Kidney epithelial cell (primary cell): ENCODE results near the gene DYNC1LI1. TPM values are rescaled to one million over a fixed set of nuclear protein-coding genes. Genes with fewer than 3 reads are reported as not detected.
A peak's percentile ranks its signal among the peaks of the same experiment; 100 is the strongest.
"Not testable (repeated sequence)": the region's sequence is repeated elsewhere in the genome, so short reads cannot be mapped to it uniquely, and the experiment has no call there.

Source experiments
- DNase-seq: peaks from one replicate; pipeline ENCODE4 v3.0.0-alpha.2; 2010; ENCODE audit warnings: low read depth
- H3K27me3 ChIP-seq: 2 replicates; pipeline ENCODE4 v1.6.0; 2011; ENCODE audit warnings: low read length; ENCODE audit not compliant: control insufficient read depth, insufficient read depth
- H3K36me3 ChIP-seq: 2 replicates; pipeline ENCODE4 v1.5.1; 2011; ENCODE audit warnings: low read length; ENCODE audit not compliant: control insufficient read depth, insufficient read depth
- H3K4me3 ChIP-seq: 2 replicates; pipeline ENCODE4 v1.5.1; 2011; ENCODE audit warnings: low read depth, mild to moderate bottlenecking, control low read depth, low read length
- total RNA-seq: library from RNA; depleted of rRNA; stranded (reverse); fragments of >200 nt; gene quantifications from 2 replicates; pipeline ENCODE4 v1.2.3, GENCODE V29; 2015
- TF ChIP-seq, protein P1 (sequence below): IDR thresholded peaks from 2 replicates; pipeline ENCODE4 v1.5.1; 2011; ENCODE audit warnings: mild to moderate bottlenecking, moderate library complexity, low read length, control low read depth, inconsistent platforms; ENCODE audit not compliant: insufficient read depth, poor library complexity, severe bottlenecking

DYNC1LI1 gene
- total RNA-seq, 1 donor from 2014 or later, result 41.8 TPM

DNA sequence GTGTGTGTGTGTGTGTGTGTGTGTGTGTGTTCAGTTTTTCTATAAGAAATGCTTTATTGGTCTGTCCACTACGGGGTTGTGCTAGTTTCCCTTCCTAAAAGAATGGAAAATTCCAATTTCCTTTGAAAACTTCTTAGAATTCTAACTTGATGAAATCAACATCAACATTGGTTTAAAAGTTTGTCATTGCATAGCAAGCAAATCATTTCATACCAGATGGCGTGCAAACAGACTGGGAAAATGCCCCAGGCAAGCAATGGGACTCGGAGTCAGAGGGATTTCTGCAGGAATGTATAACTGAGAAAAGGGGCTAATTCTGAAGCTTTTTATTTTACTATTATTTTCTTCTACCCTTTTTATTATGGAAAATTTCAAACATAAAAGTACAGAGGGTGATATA lies 13.1 kb upstream of the DYNC1LI1 start:
- H3K36me3 ChIP-seq, result no peaks in the 10 kb centered on the region
- TF ChIP-seq, protein P1, sequence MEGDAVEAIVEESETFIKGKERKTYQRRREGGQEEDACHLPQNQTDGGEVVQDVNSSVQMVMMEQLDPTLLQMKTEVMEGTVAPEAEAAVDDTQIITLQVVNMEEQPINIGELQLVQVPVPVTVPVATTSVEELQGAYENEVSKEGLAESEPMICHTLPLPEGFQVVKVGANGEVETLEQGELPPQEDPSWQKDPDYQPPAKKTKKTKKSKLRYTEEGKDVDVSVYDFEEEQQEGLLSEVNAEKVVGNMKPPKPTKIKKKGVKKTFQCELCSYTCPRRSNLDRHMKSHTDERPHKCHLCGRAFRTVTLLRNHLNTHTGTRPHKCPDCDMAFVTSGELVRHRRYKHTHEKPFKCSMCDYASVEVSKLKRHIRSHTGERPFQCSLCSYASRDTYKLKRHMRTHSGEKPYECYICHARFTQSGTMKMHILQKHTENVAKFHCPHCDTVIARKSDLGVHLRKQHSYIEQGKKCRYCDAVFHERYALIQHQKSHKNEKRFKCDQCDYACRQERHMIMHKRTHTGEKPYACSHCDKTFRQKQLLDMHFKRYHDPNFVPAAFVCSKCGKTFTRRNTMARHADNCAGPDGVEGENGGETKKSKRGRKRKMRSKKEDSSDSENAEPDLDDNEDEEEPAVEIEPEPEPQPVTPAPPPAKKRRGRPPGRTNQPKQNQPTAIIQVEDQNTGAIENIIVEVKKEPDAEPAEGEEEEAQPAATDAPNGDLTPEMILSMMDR, result no peak
- DNase-seq, result no peak
- no peak overlapping the region for H3K4me3 ChIP-seq
- H3K27me3 ChIP-seq, result no peaks in the 10 kb centered on the region

DNA sequence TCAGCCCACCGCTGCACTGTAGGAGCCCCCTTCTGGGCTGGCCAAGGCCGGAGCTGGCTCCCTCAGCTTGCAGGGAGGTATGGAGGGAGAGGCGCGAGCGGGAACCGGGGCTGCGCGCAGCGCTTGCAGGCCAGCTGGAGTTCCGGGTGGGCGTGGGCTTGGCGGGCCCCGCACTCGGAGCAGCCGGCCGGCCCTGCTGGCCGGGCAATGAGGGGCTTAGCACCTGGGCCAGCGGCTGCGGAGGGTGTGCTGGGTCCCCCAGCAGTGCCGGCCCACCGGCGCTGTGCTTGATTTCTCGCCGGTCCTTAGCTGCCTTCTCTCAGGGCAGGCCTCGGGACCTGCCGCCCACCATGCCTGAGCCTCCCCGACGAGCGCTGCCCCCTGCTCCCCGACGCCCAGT lies 8.0 kb upstream of the DYNC1LI1 start:
- DNase-seq, H3K27me3 ChIP-seq, H3K36me3 ChIP-seq, H3K4me3 ChIP-seq: not testable (repeated sequence)

DNA sequence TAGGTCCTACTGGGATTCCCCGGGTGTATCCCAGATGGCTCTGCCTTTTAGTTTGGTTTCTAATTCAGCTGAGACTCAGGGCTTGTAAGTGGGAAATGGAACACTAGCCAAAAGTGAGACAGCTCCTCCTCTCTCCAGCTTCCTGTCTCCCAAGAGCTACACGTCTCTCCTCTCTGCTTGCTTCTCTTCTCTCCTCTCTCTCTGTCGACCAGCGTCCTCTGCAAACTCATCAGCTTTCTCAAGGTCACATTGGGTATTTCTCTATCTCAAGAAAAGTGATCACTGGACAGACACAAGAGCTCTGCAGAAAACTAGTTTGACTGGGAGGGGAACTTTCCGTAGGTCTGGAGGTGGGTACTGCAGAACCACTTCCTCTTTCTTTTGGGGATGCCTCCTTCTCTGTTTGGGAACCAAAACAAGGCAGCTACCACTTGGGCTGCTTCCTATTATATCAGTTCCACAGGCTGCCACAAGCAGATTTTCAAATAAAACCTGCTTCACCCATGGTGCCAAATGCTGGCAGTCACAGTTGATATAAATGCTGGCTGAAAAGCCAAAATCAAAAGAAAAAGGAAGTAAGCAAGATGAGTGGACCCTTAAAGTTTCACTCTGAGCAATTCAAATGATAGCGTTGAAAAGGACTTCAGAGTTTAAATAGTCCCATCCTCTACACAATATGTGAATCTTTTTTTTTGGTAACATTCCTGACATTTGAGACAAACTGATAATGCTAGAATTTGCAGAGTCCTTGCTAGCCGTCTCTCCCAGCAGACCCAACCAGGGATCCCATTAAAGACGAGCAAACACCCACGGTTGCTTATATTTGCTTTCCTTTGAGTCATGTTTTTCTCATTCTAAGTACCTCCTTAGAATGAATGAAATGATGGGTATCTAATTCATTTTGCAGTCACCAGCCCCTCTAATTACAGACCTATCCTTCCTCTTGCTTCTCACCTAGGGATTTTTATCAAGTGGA lies 7.2 kb upstream of the DYNC1LI1 start:
- Histone ChIP-seq H3K27me3 (no peaks in the 10 kb centered on the region), H3K36me3 (no peaks in the 10 kb centered on the region), H3K4me3 (no peak overlapping the region)
- no peak for DNase-seq
- TF ChIP-seq, protein P1, result no peak

DNA sequence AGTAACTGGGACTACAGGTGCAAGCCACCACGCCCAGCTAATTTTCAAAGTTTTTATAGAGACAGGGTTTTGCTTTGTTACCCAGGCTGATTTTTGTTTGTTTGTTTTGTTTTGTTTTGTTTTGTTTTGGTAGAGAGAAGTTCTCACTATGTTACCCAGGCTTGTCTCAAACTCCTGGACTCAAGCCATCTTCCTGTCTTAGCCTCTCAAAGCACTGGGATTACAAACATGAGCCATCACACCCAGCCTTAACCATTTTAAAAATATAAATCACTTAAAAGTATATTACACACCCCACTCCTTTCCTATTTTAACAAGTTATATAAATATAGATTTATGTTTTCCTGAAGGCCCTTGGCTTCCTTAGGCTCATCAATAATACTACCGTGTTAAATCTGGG lies 6.5 kb upstream of the DYNC1LI1 start:
- DNase-seq, result no peak
- Histone ChIP-seq H3K4me3 (no peak overlapping the region), H3K36me3 (no peaks in the 10 kb centered on the region), H3K27me3 (no peaks in the 10 kb centered on the region)
- TF ChIP-seq, protein P1, result no peak

DNA sequence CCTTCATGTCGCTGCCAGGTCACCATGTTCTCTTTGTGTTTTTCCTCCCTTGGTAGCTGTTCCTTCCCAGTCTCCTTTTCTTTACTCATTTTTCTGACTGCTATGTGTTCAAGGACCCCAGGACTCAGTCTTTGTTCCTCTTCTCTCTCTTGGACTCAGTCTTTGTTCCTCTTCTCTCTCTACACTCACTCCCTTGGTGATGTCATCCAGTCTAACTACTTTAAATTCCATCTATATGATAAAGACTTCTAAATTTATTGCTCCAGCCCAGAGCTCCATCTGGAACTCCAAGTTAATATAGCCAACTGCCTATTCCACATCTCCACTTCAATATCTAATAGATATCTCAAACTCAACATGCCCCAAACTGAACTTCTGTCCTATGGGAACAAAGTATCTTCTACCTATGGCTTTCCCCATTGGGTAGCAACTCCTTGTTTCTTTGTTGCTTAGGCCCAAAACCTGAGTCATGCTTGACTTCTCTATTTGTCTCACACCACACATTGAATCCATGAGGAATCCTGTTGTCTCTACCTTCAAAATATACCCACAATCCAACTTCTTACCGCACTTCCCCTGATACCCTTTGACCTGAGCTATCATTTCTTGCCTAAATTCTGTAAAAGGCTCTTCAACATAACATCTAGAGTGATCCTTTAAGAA lies 4.9 kb upstream of the DYNC1LI1 start:
- Histone ChIP-seq H3K36me3 (no peaks in the 10 kb centered on the region), H3K27me3 (no peaks in the 10 kb centered on the region), H3K4me3 (no peak overlapping the region)
- TF ChIP-seq, protein P1, result no peak
- no peak for DNase-seq

DNA sequence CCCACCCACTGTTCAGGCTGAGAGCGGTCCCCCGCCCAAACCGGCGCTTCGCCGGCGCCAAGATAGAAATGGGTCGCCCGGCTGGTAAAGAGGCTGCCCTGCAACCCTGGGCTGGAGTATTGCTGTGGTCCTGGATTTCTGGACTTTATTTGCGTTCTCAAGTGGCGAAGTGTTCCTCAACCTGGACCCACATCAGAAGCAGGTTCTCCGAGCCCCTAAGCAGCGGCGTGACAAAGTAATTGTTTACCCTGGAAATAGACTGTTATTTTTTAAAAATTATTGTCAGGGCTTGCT lies 481 bp upstream of the DYNC1LI1 start:
- DNase-seq, result no peak
- H3K36me3 ChIP-seq, result no peaks in the 10 kb centered on the region
- TF ChIP-seq, protein P1, result no peak
- peak overlapping the region; percentile 99 for H3K4me3 ChIP-seq
- no peaks in the 10 kb centered on the region for H3K27me3 ChIP-seq
